ENCODE data around the gene TTBK1.

GRCh38 chr6:43193929-43194328 is 49.4 kb upstream of the TTBK1 start:
- no peak for TF ChIP-seq USF2 (IDR thresholded peaks at IDR 0.05; ENCODE audit: low read depth, low read length)
- no peak for TF ChIP-seq CTCF (conservative IDR thresholded peaks at IDR 0.05; ENCODE audit: low read depth, low read length)
- no peak for TF ChIP-seq MXI1 (IDR thresholded peaks at IDR 0.05; ENCODE audit: borderline replicate concordance, low read depth, low read length)
- no peak for TF ChIP-seq BHLHE40 (IDR thresholded peaks at IDR 0.05; ENCODE audit: low read depth, low read length)
- TF ChIP-seq RAD21 (IDR thresholded peaks at IDR 0.05; ENCODE audit: low read length) = no peak
- TF ChIP-seq FOS (IDR thresholded peaks at IDR 0.05; ENCODE audit: low read depth, low read length) = no peak
- no peak for TF ChIP-seq POLR2A (IDR thresholded peaks at IDR 0.05; ENCODE audit: low read depth, low read length)
- no peak for TF ChIP-seq SMC3 (IDR thresholded peaks at IDR 0.05; ENCODE audit: low read depth, low read length)
- no peak for TF ChIP-seq MAZ (IDR thresholded peaks at IDR 0.05; ENCODE audit: borderline replicate concordance, low read depth, low read length)
- no peak for TF ChIP-seq RFX5 (IDR thresholded peaks at IDR 0.05; ENCODE audit: low read depth, low read length)
- TF ChIP-seq MAFK (IDR thresholded peaks at IDR 0.05; ENCODE audit: low read depth, low read length) = no peak
- TF ChIP-seq CEBPB (IDR thresholded peaks at IDR 0.05; ENCODE audit: low read depth, low read length) = no peak
